Measurements from ENCODE around the gene LRP2BP. TPM values are rescaled to one million over a fixed set of nuclear protein-coding genes. Genes with fewer than 3 reads are reported as not detected.
A peak's percentile ranks its signal among the peaks of the same experiment; 100 is the strongest.

Gene LRP2BP
- total RNA-seq, 1 donor from 2014 or later: 0.53 TPM

- FAIRE-seq (no peak), DNase-seq (ENCODE audit: low read depth) (peak; percentile 28)
- TF ChIP-seq CTCF (IDR thresholded peaks at IDR 0.05; ENCODE audit: insufficient read depth, low read length, severe bottlenecking): no peak
- Histone ChIP-seq H3K36me3 (ENCODE audit: control insufficient read depth, insufficient read depth, low read length) (no peaks in the 10 kb centered on the region), H3K27me3 (ENCODE audit: control insufficient read depth, insufficient read depth, low read length) (no peaks in the 10 kb centered on the region), H3K4me3 (ENCODE audit: low read depth, low read length) (no peak overlapping the region)
These were observed 31.4 kb upstream of the LRP2BP start for GRCh38 chr4:185426960-185427688.

GRCh38 chr4:185425647-185426352 is 30.1 kb upstream of the LRP2BP start, which contains the start of gene UFSP2:
TSS of gene UFSP2 (minus strand) at chr4:185425964. CDS start at chr4:185425868, 96 bp downstream.
- FAIRE-seq (no peak), DNase-seq (ENCODE audit: low read depth) (peak; percentile 80)
- Histone ChIP-seq H3K27me3 (ENCODE audit: control insufficient read depth, insufficient read depth, low read length) (no peaks in the 10 kb centered on the region), H3K36me3 (ENCODE audit: control insufficient read depth, insufficient read depth, low read length) (peaks cover 2% of the 10 kb centered on the region), H3K4me3 (ENCODE audit: low read depth, low read length) (peak within 1 kb of the TSS; percentile 65)
- TF ChIP-seq CTCF (IDR thresholded peaks at IDR 0.05; ENCODE audit: insufficient read depth, low read length, severe bottlenecking): no peak

- DNase-seq (ENCODE audit: low read depth) (peak; percentile 31), FAIRE-seq (no peak)
- TF ChIP-seq CTCF (IDR thresholded peaks at IDR 0.05; ENCODE audit: insufficient read depth, low read length, severe bottlenecking): no peak
- H3K36me3 ChIP-seq (ENCODE audit: control insufficient read depth, insufficient read depth, low read length): peaks cover 2% of the 10 kb centered on the region
- peak overlapping the region; percentile 65 for H3K4me3 ChIP-seq (ENCODE audit: low read depth, low read length)
- no peaks in the 10 kb centered on the region for H3K27me3 ChIP-seq (ENCODE audit: control insufficient read depth, insufficient read depth, low read length)
These were observed 29.4 kb upstream of the LRP2BP start for GRCh38 chr4:185424905-185425646.

- TF ChIP-seq CTCF (IDR thresholded peaks at IDR 0.05; ENCODE audit: insufficient read depth, low read length, severe bottlenecking): no peak
- DNase-seq (ENCODE audit: low read depth) (no peak), FAIRE-seq (no peak)
- H3K27me3 ChIP-seq (ENCODE audit: control insufficient read depth, insufficient read depth, low read length): no peaks in the 10 kb centered on the region
- peaks cover 2% of the 10 kb centered on the region for H3K36me3 ChIP-seq (ENCODE audit: control insufficient read depth, insufficient read depth, low read length)
- H3K4me3 ChIP-seq (ENCODE audit: low read depth, low read length): no peak overlapping the region
These were observed 25.8 kb upstream of the LRP2BP start for GRCh38 chr4:185421366-185422124.

GRCh38 chr4:185416955-185417354 is 21.2 kb upstream of the LRP2BP start:
- DNase-seq (ENCODE audit: low read depth) (no peak), FAIRE-seq (no peak)
- peaks cover 2% of the 10 kb centered on the region for H3K36me3 ChIP-seq (ENCODE audit: control insufficient read depth, insufficient read depth, low read length)
- H3K4me3 ChIP-seq (ENCODE audit: low read depth, low read length): no peak overlapping the region
- no peaks in the 10 kb centered on the region for H3K27me3 ChIP-seq (ENCODE audit: control insufficient read depth, insufficient read depth, low read length)
- no peak for TF ChIP-seq CTCF (IDR thresholded peaks at IDR 0.05; ENCODE audit: insufficient read depth, low read length, severe bottlenecking)

All from bronchial epithelial cell (primary cell).